ENCODE results near the gene ATP8A2.

DNA sequence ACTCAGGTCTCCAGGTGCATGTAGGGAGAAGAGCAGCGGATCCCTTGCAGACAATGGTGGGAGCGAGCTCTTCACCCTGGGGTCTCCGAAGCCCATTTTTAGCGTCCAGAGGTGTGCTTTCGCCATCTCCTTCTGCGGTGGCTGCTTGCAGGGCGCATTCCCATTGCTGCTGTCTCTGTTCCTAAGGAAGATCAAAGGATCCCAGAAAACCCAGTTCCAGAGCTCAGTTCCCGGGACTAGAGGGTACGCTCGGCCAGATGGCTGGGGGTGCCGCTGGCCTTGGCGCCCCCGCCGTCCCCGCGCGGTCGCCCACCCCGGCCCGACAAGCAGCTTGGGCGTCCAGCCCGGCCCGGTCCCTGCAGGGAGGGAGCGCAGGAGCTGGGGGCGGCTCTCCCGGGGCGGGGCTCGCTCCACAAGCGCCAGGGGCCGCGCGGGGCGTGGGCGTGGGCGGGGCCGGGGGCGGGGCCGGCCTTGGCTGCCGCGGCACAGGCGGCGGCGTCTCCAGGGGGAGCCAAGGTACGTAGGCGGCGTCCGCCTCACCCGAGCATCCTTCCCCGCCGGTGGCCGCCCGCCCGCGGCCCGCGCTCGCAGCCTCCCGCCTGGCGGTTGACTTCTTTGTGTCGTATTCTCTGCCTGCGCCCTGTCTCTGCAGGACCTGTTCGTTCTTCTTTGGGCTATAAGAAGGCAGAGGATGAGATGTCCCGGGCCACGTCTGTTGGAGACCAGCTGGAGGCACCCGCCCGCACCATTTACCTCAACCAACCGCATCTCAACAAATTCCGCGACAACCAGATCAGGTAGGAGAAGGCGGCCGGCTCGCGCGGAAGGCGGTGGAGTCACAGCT lies 96.8 kb downstream of the ATP8A2 start:
- TF ChIP-seq CTCF (IDR thresholded peaks at IDR 0.05): no peak
- TF ChIP-seq POLR2A (IDR thresholded peaks at IDR 0.05): no peak
